Testis (tissue), 2 donors: ENCODE measurements around the gene FCHSD2.

Experiments used
- CTCF ChIP-seq, 3 experiments: fragments of 450-650 bp in 2 of 3; fragments of 200-600 bp in 1 of 3; sonication (generic) in 1 of 3; IDR thresholded peaks; one replicate each; pipeline ENCODE4 v1.5.1; 2016 to 2019; ENCODE audit warnings: antibody characterized with exemption in 3 of 3, mild to moderate bottlenecking in 2 of 3, moderate library complexity in 1 of 3
- POLR2A ChIP-seq: fragments of 450-650 bp; IDR thresholded peaks from one replicate; pipeline ENCODE4 v1.6.1; 2017; ENCODE audit warnings: antibody characterized with exemption, mild to moderate bottlenecking, moderate library complexity

DNA sequence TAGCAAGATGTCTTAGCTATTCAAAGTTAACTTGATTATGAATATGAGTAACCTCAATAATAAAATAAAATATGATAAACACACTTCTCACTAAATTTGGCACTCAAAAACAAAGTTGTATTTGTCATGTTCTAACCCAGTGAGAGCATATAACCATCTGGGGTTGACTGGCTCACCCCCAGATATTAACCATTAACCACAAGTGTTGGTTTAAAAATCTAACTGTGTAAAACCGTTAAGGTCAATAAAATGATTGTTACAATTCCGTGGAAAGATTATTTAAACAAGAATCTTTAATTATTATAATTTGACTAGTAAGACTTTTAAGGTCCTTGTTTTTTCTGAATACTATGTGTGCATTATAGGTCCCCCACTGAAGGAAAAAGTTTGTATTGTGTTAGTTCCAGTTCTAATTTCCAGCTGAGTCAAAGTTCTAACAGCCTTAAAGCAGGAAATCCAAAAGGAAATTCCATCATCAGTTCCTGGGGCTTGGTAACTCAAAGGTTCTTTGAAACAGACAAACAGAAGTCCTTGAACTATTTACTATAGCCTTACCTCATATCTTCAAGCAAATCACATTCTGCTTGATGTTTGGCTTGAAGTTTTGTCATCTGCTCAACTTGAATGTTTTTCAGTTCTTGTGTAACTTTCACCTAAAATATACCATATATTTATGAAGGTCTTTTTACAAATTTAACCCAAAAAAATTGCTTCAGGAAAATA, 2.5 kb downstream of the FCHSD2 start:
- no peak for TF ChIP-seq CTCF (IDR thresholded peaks at IDR 0.05)
- TF ChIP-seq POLR2A = no peak
